ENCODE measurements around the gene CFAP57.
A peak's percentile ranks its signal among the peaks of the same experiment; 100 is the strongest.
"Not testable (repeated sequence)": the region's sequence is repeated elsewhere in the genome, so short reads cannot be mapped to it uniquely, and the experiment has no call there.

CFAP57 gene

GRCh38 chr1:43174873-43175272, 2.7 kb downstream of the CFAP57 start:
- DNase-seq: no peak

- no peak for DNase-seq
Observed at GRCh38 chr1:43177691-43178090, 5.6 kb downstream of the CFAP57 start.

GRCh38 chr1:43184388-43184787, 12.3 kb downstream of the CFAP57 start:
- no peak for DNase-seq

GRCh38 chr1:43184995-43185394, 12.9 kb downstream of the CFAP57 start:
- DNase-seq: no peak

GRCh38 chr1:43188106-43188505, 16.0 kb downstream of the CFAP57 start:
- DNase-seq: no peak

GRCh38 chr1:43194509-43194908, 22.4 kb downstream of the CFAP57 start:
- DNase-seq: no peak

GRCh38 chr1:43197343-43198127, 25.4 kb downstream of the CFAP57 start:
- peak; percentile 6 for DNase-seq

GRCh38 chr1:43199093-43199726, 27.1 kb downstream of the CFAP57 start:
- peak; percentile 89 for DNase-seq

- DNase-seq: no peak
Observed at GRCh38 chr1:43203859-43204258, 31.7 kb downstream of the CFAP57 start.

GRCh38 chr1:43204394-43204793, 32.3 kb downstream of the CFAP57 start:
- DNase-seq: no peak

- no peak for DNase-seq
Observed at GRCh38 chr1:43205671-43206070, 33.5 kb downstream of the CFAP57 start.

GRCh38 chr1:43206600-43207228, 34.6 kb downstream of the CFAP57 start:
- no peak for DNase-seq

GRCh38 chr1:43207229-43207853, 35.2 kb downstream of the CFAP57 start:
- no peak for DNase-seq

- DNase-seq: not testable (repeated sequence)
Observed at GRCh38 chr1:43208277-43208676, 36.1 kb downstream of the CFAP57 start.

- no peak for DNase-seq
Observed at GRCh38 chr1:43214501-43215444, 42.6 kb downstream of the CFAP57 start.

GRCh38 chr1:43217747-43218146, 45.6 kb downstream of the CFAP57 start:
- no peak for DNase-seq

GRCh38 chr1:43220905-43221778, 49.0 kb downstream of the CFAP57 start:
- DNase-seq: no peak

GRCh38 chr1:43221797-43222196, 49.7 kb downstream of the CFAP57 start:
- DNase-seq: no peak

GRCh38 chr1:43222879-43223278, 50.7 kb downstream of the CFAP57 start:
- DNase-seq: no peak

- DNase-seq: peak; percentile 2
Observed at GRCh38 chr1:43225168-43225567, 53.0 kb downstream of the CFAP57 start.

GRCh38 chr1:43227143-43227764, 55.1 kb downstream of the CFAP57 start:
- DNase-seq: peak; percentile 67

Measured in NCI-H1105 treated with DMSO at 0.1 percent for 48 hours (cell line).